Activated CD8-positive, alpha-beta memory T cell treated with anti-CD3 and anti-CD28 coated beads for 1 hour (primary cell): ENCODE data around the gene RAX2.
"Not testable (repeated sequence)": the region's sequence is repeated elsewhere in the genome, so short reads cannot be mapped to it uniquely, and the experiment has no call there.

ENCODE experiments used
- DNase-seq, 2 donors: peaks; one replicate each; pipeline ENCODE4 v3.0.0-alpha.2; 2020; ENCODE audit warnings: low read depth in 1 of 2; ENCODE audit errors: extremely low read depth in 1 of 2

RAX2 gene

DNA sequence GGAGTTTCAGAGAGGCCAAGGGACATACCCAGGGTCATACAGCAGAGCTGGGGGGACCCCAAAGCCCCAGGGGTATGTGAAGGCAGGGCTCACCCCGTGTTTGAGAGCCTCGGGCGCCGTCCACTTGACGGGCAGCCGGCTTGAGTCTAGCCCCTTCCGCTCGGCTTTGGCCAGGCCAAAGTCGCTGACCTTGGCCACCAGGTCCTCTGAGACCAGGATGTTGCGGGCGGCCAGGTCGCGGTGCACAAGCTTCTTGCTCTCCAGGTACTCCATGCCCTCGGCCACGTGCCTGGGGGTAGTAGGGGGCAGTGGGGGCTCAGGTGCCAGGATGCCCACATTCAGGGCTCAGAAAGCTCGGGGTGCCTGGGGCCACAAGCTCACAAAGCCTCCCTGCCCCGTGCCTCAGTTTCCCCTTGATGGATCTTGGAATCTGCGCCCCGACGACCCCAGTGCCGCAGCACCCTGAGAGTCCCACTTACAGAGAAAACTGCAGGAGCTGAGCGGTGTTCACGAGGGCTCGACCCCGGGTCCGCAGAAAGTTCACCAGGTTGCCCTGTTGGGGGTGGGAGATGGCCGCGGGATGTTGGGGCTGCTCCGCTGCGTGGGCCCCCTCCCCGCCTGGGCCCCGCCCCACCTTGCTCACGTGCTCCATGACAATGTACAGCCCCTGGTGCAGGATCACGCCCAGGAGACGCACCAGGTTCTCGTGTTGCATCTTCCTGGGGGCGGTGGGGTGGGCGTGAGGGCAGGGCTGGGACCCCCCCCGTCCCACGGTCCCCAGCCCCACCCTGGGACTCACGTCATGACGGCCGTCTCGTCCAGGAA, 7.1 kb upstream of the RAX2 start:
- DNase-seq, result no peak

DNA sequence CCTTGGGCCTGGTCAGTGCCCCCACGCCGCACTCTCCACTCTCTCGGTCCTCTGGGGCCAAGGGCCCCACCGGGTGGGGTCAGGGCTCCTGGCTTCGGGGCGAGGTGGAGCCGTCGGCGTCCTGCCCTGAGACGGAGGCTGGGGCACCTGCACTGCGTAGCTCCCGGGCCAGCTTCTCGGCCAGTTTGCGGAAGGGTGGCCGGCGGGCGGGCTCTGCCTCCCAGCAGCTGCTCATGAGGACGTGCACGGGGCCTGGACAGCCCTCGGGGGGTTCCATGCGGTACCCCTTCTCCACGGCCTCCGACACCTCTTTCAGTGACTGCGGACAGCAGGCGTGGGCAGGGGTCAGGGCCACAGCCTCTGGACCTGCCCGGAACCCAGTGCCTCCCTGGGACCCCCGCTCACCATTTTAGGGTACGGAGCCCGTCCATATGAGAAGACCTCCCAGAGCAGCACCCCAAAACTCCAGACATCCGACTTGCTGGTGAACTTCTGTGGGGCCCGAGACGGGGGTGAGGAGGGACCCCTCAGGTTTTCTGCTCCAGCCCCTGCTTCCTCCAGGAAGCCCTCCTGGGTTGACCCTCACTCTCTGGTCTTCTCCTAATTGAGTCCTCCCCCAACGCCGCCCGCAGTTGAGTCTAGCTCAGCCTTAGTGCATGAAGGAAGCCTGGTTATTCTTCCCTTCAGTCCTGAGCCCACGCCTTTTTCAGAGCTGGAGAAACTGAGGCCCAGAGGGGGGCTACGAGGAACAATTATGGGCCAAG, 6.3 kb upstream of the RAX2 start:
- DNase-seq, result no peak

DNA sequence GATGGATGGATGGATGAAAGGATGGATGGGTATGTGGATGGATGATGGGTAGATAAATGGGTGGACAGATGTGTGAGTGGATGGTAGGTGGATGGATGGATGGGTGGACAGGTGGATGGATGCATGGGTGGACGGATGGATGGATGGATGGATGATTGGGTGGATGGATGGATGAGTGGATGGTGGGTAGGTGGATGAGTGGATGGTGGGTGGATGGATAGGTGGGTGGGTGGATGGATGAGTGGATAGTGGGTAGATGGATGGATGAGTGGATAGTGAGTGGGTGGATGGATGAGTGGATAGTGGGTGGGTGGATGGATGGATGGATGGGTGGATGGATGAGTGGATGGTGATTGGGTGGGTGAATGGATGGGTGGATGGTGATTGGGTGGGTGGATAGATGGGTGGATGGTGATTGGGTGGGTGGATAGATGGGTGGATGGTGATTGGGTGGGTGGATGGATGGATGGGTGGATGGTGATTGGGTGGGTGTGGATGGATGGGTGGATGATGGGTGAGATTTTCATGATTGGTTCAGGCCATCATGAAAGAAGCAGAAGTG, 4.5 kb upstream of the RAX2 start:
- DNase-seq, result no peak

DNA sequence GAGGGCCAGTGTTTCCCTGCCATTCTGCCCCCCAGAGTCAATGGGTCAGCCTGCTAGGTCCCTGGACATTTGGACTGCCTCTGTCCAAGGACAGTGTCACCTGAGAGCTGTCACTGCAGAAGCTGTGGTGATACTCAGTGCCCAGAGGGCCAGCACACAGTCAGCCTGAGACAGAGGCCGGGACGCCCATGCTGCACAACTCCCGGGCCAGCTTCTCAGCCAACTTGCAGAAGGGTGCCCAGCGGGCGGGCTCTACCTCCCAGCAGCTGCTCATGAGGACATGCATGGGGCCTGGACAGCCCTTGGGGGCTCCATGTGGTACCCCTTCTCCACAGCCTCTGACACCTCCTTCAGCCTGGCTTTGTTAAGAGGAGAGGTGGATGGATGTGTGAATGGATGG, 3.8 kb upstream of the RAX2 start:
- DNase-seq, result no peak

DNA sequence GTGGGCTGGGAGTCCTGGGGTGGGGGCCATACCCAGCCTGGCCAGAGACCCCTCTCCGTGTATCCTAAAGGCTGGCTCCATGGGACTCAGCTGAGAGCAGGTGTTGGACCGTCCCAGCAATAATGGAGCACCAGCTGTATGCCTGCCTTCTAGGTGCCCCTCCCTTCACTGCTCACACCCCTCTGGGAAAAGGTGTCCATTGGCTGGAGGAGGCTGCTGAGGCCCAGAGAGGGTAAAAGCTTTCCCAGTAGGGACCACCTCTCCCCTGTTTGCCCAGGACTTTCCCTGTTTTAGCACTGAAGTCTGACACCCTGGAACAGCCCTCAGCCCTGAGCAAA, 3.3 kb upstream of the RAX2 start:
- DNase-seq, result no peak

DNA sequence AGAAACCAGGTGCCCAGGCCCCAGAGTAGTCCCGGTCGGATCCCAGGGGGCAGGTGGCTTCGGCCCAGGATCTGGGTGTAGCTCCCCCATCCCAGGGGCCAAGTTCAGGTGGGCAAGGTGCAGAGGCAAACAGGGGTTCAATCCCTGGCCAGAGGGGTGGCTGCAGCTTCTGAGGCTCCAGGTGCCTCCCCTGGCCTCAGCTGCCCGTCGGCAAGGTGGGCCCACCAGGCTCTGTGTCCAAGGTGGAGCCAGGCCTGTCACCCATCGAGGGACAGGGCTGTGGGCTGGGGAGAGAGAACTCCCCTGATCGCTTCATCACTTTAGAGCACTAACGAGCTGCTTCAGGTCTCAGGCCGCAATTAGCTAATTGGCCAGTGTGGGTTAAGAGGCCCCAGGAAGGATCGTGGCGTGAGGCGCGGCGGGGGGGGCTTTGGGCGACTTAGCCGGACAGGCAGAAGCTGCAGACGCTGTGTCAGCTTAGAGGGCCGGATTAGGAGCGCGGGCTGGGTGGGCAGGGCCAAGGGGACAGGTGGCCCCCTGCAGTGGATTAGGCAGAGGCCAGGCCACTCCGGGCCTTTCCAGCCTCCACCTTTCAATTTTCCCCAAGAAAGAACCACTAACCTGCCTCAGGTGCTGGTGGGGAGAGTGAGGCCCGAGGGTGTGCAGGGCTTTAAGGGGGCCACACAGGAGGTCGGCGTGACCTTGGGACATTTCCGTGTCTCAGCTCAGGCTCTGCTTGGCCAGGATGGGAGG, 2.8 kb upstream of the RAX2 start:
- DNase-seq, result no peak

DNA sequence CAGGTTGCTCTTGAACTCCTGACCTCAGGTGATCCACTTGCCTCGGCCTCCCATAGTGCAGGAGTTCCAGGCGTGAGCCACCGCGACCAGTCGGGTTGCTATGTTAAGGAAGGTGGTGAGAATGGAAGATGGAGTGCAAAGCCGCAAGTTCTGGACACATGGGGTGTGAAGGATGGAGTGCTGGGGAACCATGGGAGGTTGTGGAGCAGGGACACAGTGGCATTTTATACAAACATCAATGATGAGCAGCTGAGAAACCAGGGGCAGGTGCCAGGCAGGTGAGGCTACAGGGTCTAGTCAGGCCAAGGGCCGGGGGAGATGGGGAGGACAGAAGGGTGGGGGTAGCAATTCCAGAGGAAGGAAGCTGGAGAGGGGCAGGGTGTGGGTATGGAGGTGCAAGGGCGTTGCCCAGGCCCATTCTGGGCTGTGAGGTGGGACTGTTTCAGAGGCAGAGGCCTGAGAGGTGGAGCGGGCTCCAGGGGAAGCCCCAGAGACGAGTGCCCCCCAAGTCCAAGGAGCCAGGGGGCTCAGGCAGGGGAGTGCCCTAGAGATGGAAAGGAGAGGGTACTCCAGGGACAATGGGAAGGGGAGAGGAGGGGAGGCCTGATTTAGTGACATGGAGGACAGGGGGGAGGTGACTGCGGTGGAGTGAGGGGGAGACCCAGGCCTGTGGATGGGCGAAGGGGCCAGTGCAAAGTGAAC, 1.9 kb upstream of the RAX2 start:
- no peak for DNase-seq

DNA sequence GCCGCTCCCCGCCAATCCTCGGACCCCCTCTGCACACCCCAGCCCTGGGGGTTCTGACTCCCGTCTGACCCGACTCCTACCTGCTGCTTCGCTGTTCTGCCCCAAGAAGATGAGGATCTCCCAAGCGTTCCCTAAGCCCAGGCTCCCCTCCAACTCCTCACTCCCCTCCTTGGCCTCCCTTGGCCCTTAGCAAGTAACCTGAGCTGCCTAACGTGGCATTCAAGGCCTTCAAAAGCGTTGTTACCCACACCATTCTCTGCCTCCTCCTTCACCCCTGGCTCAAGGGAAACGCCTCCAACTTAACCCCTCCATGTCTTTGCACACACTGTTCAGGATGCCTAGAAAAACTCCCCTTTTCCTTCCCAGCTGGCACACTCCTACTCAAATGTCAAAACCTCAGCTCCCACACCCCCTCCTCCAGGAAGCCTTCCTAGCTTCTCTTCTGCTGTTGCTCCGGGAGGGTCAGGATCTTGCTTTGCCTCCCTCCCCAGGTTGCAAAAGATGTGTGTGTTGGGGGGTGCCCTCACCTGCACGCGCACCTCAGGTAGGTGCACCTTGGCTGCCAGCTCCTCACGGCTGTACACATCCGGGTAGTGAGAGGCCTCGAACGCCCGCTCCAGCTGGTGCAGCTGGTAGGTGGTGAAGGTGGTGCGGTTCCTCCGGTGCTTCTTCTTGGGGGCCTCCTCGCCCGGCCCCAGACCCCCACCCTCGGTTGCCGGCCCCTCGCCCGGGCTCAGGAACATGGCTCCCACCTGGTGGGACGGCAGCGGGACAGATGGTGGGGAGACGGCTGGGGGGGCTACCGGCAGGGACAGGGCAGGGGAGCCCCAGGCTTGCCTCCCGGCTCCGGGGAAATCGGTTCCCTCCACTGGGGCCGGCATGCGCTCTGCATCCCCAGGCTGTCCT, 775 bp downstream of the RAX2 start:
- no peak for DNase-seq

DNA sequence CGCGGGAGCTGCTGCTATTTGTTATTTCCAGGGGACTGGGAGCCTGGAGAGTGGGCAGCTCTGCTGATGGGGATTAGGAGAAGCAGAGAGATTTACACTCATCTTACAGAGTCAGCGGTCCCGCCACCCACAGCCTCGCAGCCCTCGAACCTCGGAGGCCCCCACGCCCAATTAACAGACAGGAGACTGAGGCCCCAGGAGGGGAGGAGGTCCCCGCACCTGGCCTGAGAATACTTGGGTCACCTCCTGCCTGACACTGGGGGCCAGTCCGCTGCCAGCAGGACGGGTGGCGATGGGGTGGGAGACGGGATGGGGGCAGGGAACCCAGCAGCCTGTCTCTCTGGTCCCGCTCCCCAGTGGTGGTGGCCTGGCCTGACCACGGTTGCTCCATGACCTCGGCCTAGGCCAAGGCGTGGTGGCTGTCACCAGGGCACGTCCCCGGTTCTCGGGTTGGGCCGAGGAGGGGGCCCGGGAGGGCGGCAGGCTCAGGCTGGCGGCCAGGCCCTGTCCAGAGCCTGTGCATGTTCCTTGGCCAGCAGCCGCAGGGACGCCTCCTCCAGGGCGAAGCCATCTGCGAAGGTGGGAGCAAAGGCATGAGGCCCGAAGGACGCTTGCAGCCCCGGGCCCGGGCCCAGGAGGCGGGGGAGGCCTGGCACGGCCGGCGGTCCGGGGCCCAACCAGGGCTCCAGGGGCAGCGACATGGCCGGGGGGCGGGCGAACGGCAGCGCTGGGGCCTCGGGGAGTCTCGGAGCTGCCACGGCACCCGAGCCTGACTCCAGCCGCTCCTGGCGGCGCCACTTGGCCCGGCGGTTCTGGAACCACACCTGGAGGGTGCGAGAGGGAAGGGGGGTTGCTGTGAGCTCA, 1.7 kb downstream of the RAX2 start:
- DNase-seq, result no peak

DNA sequence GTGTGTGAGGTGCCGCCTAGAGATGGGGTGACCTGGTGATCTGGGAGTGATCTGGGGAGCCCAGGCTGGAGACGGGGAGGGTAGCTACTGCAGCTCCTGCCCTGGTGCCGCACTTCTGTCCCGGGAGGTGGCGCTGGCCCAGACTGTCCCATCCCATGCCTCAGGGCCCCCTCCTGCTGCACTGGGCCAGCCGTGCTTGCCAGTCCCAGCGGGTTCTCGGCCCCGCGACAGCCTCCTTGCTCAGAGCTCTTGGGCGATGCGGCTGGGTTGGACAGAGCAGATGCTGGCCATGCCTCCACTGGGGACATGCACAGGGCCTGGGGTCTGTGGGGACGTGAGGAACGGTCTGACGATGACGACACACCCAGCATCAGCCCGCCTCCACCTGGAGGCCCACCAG, 2.5 kb downstream of the RAX2 start:
- DNase-seq, result no peak

DNA sequence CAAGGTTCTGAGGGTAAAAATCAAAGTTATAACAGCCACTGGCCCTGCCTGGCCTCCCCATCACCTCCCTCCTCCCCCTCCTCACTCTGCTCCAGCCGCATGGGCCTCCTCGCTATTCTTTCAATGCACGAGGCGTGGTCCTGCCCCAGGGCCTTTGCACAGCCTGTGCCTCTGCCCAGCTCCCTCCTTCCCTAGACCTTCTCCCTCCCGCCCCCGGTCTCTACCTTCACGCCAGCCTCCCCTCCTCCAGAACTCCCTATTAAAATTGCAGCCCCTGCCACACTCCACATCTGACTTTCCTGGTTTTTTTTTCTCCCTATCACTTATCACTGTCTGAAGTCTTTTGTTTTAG, 3.3 kb downstream of the RAX2 start:
- no peak for DNase-seq

DNA sequence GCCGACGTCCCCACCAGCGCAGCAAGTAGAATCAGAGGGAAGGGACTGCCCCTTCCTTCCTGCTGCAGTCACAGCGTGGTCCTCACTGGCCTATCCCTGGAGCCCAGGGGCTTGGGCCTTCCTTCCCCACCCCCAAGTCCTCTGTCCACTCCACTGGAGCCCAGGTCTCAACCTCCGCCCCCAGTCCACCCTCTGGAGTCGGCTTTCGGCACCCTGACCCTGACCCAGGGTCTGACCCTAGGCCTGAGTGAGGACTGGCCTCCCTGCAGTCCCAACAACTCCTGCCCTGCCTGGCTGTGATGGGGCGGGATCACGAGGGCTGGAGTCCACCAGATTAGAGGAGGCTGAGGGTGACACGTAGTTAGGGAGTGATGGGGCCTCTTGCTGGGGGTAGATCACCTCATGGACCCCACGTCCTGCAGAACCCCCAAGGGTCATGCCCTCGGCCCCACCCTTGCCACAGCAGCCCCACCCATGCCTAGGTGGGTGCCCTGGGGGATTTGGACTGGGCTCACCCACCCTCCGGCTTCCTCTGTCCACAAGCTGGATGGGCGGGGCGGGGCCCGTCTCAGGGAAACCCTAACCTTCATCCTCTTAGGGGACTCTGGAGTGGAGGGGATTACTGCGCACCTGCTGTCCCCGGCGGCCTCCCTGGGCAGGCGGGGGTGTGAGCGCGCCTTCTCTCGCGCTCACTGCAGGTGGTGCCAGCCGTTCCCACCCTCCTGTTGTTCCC, 3.8 kb downstream of the RAX2 start:
- DNase-seq, result no peak

DNA sequence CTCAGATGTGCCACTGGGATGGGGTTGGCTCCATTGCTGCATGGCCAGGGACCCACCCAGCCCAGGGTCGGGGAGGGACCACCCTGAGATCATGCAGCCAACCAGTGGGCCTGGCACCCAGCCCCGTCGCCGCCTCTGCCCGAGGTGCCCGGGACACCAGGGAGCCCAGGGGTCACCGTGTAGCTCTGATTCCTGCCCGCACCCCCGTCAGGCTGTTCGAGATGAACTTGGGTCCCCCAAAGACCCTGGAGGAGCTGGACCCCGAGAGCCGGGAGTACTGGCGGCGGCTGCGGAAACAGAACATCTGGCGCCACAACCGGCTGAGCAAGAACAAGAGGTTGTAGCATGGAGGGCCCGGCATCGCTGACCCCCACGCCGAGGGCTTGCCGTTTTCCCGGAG, 5.0 kb downstream of the RAX2 start:
- DNase-seq, result no peak

DNA sequence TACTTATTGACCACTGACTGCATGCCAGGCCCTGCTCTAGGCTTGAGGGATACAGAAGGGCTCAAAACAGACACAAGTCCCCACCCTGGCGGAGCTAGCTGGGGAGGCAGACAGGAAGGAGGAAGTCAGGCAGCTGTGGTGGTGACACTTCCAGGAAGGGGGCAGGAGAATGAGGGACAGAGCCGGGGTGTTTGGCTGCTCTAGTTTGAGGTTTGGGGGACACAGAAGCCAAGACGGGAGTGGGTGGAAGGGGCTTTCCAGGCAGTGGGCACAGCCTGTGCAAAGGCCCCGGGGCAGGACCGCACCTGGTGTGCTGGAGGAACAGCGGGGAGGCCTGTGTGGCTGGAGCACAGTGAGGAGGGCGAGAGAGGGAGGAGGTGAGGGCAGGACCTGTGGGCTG, 5.5 kb downstream of the RAX2 start:
- DNase-seq, result no peak

DNA sequence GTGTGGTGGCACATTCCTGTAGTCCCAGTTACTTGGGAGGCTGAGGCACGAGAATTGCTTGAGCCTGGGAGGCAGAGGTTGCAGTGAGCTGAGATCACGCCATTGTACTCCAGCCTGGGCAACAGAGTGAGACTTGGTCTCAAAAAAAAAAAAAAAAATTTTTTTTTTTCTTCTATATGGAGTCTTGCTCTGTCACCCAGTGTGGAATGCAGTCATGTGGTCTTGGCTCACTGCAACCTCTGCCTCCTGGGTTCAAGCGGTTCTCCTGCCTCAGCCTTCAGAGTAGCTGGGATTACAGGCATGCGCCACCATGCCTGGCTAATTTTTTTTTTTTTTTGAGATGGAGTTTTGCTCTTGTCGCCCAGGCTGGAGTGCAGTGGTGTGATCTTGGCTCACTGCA, 6.3 kb downstream of the RAX2 start:
- DNase-seq, result not testable (repeated sequence)

DNA sequence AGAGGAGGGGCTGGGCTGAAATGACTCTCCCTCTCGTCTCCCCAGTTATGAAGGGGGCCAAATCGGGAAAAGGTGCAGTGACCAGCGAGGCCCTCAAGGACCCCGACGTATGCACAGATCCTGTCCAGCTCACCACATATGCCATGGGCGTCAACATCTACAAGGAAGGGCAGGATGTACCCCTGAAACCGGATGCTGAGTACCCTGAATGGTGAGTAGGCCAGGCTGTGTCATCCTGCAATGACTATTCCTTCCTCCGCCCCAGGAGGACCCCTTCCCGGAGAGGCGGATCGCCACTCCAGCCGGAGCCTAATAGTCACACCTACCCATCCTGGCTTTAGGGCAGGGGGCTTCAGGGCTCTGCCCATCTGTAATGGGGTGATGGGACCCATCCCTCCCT, 6.9 kb downstream of the RAX2 start:
- no peak for DNase-seq

DNA sequence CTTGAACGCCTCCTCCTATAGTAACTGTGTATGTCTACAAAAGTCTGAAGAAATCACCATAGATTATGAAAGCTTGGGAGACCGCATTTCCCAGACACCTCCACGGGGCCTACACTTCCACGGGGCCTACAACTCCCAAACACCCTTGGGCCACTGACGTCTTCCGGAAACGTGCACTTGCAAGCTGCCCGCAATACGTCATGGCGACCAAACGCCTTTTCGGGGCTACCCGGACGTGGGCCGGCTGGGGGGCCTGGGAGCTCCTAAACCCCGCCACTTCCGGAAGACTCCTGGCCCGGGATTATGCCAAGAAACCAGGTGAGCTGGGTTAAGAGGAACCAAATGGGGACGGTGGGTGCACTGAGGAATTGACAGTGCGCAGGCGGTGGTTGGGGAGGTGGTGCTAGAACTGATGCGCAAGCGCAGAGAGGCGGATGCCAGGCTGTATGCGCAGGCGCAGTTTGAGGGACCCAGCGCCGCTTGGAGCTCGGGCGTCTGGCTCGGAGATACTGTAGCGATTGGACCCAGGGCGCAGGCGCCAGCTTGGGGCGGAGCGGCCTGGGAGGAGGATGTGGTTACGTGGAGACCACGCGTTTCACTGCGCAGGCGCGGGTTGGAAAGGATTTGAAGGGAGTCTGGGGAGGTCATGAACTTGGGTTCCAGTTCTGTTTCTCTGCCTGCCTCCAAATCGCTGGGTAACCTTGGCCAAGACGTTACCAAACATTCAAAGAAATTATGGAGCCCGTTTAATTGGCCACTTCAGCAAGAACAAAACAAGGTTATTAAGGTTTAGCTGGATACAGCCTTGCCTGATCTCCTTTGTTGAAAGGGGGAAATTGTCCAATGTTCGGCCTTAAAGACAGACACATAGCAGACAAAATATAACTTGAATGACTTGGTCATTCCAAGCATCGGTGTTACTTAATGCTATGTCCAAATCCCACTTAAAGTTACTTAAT, 9.2 kb downstream of the RAX2 start, which contains the start of gene MRPL54:
MRPL54 (plus strand) TSS at position 182 of the 959 bp plus-strand sequence; CDS start at position 201, 19 bp downstream.
- peak; percentile 98 for DNase-seq
